HEK293 (cell line): ENCODE measurements around the gene ADCY4.

ENCODE experiments used
- GLI2 ChIP-seq: fragments of 450-650 bp; formaldehyde crosslinking; IDR thresholded peaks from 2 replicates; pipeline ENCODE4; 2017; ENCODE audit warnings: missing biosample characterization, missing genetic modification characterization, low read depth, borderline replicate concordance
- HOXD13 ChIP-seq: sonication (generic); formaldehyde crosslinking; IDR thresholded peaks from 2 replicates; pipeline ENCODE4 v1.8.0; 2022; ENCODE audit warnings: missing genetic modification reagents, borderline replicate concordance
- KLF1 ChIP-seq: fragments of 450-650 bp; formaldehyde crosslinking; IDR thresholded peaks from 2 replicates; pipeline ENCODE4 v1.5.1; 2016; ENCODE audit warnings: missing biosample characterization, missing genetic modification characterization
- KLF10 ChIP-seq: fragments of 450-650 bp; IDR thresholded peaks from 2 replicates; pipeline ENCODE4 v1.5.1; 2018; ENCODE audit warnings: missing biosample characterization, mild to moderate bottlenecking, missing genetic modification characterization
- MEIS1 ChIP-seq: sonication (generic); formaldehyde crosslinking; IDR thresholded peaks from 2 replicates; pipeline ENCODE4 v1.8.1; 2022; ENCODE audit warnings: missing genetic modification reagents, mild to moderate bottlenecking, borderline replicate concordance
- YY1 ChIP-seq: fragments of 450-650 bp; formaldehyde crosslinking; IDR thresholded peaks from 2 replicates; pipeline ENCODE4 v1.5.1; 2018; ENCODE audit warnings: missing biosample characterization, missing genetic modification characterization
- ZBTB20 ChIP-seq: fragments of 450-650 bp; formaldehyde crosslinking; IDR thresholded peaks from 2 replicates; pipeline ENCODE4 v1.5.1; 2016; ENCODE audit warnings: missing biosample characterization, missing genetic modification characterization
- ZBTB26 ChIP-seq: fragments of 450-650 bp; formaldehyde crosslinking; optimal IDR thresholded peaks from 2 replicates; pipeline ENCODE3; 2016; ENCODE audit warnings: missing biosample characterization, mild to moderate bottlenecking, missing genetic modification characterization
- ZBTB8A ChIP-seq: fragments of 450-650 bp; formaldehyde crosslinking; IDR thresholded peaks from 2 replicates; pipeline ENCODE4 v1.5.1; 2016; ENCODE audit warnings: missing biosample characterization, missing genetic modification characterization
- ZIC2 ChIP-seq: fragments of 450-650 bp; formaldehyde crosslinking; IDR thresholded peaks from 2 replicates; pipeline ENCODE4 v1.5.1; 2016; ENCODE audit warnings: missing biosample characterization, missing genetic modification characterization
- ZNF16 ChIP-seq: fragments of 450-650 bp; formaldehyde crosslinking; IDR thresholded peaks from 2 replicates; pipeline ENCODE4 v1.5.1; 2016; ENCODE audit warnings: low read depth, missing biosample characterization, missing genetic modification characterization
- ZNF18 ChIP-seq: fragments of 450-650 bp; formaldehyde crosslinking; IDR thresholded peaks from 2 replicates; pipeline ENCODE4 v1.5.1; 2016; ENCODE audit warnings: missing biosample characterization, missing genetic modification characterization
- ZNF214 ChIP-seq: fragments of 450-650 bp; formaldehyde crosslinking; IDR thresholded peaks from 2 replicates; pipeline ENCODE4 v1.5.1; 2017; ENCODE audit warnings: missing biosample characterization, mild to moderate bottlenecking, missing genetic modification characterization, borderline replicate concordance
- ZNF544 ChIP-seq: fragments of 450-650 bp; formaldehyde crosslinking; IDR thresholded peaks from 2 replicates; pipeline ENCODE4 v1.5.0; 2017; ENCODE audit warnings: missing biosample characterization, missing genetic modification characterization
- ZNF621 ChIP-seq: fragments of 450-650 bp; formaldehyde crosslinking; IDR thresholded peaks from 2 replicates; pipeline ENCODE4 v1.5.1; 2017; ENCODE audit warnings: missing biosample characterization, missing genetic modification characterization
- ZNF701 ChIP-seq: fragments of 450-650 bp; formaldehyde crosslinking; IDR thresholded peaks from 2 replicates; pipeline ENCODE4 v1.5.1; 2016; ENCODE audit warnings: missing biosample characterization, missing genetic modification characterization
- TF ChIP-seq, protein P1 (sequence below): fragments of 450-650 bp; formaldehyde crosslinking; IDR thresholded peaks from 2 replicates; pipeline ENCODE4 v1.5.1; 2016; ENCODE audit warnings: missing biosample characterization, missing genetic modification characterization, borderline replicate concordance
- TF ChIP-seq, protein P2 (sequence below): fragments of 450-650 bp; formaldehyde crosslinking; IDR thresholded peaks from 2 replicates; pipeline ENCODE4 v1.5.0; 2017; ENCODE audit warnings: missing biosample characterization, missing genetic modification characterization, borderline replicate concordance
- TF ChIP-seq, protein P3 (sequence below): fragments of 450-650 bp; formaldehyde crosslinking; IDR thresholded peaks from 2 replicates; pipeline ENCODE4 v1.5.1; 2016; ENCODE audit warnings: missing biosample characterization, missing genetic modification characterization, borderline replicate concordance
- TF ChIP-seq, protein P4 (sequence below): fragments of 450-650 bp; formaldehyde crosslinking; IDR thresholded peaks from 2 replicates; pipeline ENCODE4 v1.5.1; 2017; ENCODE audit warnings: missing biosample characterization, missing genetic modification characterization
- TF ChIP-seq, protein P5 (sequence below): fragments of 450-650 bp; formaldehyde crosslinking; IDR thresholded peaks from 2 replicates; pipeline ENCODE4 v1.5.1; 2016; ENCODE audit warnings: missing biosample characterization, missing genetic modification characterization

Gene ADCY4

DNA sequence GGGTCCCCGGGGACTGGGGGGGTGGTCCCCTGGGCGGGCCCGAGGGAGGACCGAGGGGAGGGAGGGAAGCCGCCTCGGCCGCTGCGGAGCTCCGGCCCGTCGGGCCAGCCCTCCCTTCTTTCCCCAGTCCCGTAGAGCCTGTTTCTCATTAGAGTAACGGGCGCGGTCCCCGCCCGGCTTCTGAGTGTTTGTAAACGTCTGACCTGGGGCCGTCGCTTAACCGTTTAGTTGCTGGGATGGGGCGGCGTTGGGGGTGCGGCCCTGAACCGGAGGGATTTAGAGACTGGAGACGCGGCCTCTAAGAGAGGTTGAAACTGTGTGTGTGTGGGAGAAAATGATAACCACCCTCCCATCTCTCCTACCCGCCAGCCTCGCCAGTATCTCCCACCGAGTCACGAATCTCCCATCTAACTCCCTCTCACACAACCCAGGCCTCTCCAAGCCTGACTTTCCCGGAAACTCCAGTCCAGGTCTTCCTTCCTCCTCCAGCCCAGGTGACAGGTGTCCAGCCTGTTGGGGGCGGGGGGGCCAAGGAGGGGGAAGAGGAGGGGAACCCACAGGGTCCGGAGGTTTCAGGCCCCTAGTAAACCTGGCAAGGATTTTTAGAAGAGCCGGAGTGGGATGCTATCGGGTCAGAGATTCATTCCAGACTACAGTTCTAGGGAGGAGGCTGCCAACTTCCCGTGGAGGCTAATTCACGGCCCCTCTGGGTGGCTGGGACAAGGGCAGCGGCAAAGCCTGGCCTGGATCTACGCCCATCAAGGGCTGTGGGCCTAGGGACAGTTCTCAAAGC is 32.0 kb upstream of the ADCY4 start (continued):
- TF ChIP-seq, protein P1, sequence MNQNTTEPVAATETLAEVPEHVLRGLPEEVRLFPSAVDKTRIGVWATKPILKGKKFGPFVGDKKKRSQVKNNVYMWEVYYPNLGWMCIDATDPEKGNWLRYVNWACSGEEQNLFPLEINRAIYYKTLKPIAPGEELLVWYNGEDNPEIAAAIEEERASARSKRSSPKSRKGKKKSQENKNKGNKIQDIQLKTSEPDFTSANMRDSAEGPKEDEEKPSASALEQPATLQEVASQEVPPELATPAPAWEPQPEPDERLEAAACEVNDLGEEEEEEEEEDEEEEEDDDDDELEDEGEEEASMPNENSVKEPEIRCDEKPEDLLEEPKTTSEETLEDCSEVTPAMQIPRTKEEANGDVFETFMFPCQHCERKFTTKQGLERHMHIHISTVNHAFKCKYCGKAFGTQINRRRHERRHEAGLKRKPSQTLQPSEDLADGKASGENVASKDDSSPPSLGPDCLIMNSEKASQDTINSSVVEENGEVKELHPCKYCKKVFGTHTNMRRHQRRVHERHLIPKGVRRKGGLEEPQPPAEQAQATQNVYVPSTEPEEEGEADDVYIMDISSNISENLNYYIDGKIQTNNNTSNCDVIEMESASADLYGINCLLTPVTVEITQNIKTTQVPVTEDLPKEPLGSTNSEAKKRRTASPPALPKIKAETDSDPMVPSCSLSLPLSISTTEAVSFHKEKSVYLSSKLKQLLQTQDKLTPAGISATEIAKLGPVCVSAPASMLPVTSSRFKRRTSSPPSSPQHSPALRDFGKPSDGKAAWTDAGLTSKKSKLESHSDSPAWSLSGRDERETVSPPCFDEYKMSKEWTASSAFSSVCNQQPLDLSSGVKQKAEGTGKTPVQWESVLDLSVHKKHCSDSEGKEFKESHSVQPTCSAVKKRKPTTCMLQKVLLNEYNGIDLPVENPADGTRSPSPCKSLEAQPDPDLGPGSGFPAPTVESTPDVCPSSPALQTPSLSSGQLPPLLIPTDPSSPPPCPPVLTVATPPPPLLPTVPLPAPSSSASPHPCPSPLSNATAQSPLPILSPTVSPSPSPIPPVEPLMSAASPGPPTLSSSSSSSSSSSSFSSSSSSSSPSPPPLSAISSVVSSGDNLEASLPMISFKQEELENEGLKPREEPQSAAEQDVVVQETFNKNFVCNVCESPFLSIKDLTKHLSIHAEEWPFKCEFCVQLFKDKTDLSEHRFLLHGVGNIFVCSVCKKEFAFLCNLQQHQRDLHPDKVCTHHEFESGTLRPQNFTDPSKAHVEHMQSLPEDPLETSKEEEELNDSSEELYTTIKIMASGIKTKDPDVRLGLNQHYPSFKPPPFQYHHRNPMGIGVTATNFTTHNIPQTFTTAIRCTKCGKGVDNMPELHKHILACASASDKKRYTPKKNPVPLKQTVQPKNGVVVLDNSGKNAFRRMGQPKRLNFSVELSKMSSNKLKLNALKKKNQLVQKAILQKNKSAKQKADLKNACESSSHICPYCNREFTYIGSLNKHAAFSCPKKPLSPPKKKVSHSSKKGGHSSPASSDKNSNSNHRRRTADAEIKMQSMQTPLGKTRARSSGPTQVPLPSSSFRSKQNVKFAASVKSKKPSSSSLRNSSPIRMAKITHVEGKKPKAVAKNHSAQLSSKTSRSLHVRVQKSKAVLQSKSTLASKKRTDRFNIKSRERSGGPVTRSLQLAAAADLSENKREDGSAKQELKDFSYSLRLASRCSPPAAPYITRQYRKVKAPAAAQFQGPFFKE = no peak
- TF ChIP-seq HOXD13 (CRISPR knock-in tag) (no peak), ZBTB20 (tag by site-specific recombination) (peak; percentile 48; the same call in 1 of the 2 replicates), KLF1 (peak; percentile 92), YY1 (tag by site-specific recombination) (no peak), ZBTB26 (tag by site-specific recombination) (peak; percentile 64), ZNF544 (tag by site-specific recombination) (no peak), ZNF621 (no peak), KLF10 (tag by site-specific recombination) (peak; percentile 79), ZNF701 (tag by site-specific recombination) (no peak), ZNF214 (tag by site-specific recombination) (no peak), ZNF18 (tag by site-specific recombination) (no peak), ZBTB8A (tag by site-specific recombination) (peak; percentile 91), ZIC2 (tag by site-specific recombination) (peak; percentile 41), ZNF16 (tag by site-specific recombination) (no peak), GLI2 (tag by site-specific recombination) (no peak; the same call in 1 of the 2 replicates), MEIS1 (no peak)
- TF ChIP-seq, protein P2, sequence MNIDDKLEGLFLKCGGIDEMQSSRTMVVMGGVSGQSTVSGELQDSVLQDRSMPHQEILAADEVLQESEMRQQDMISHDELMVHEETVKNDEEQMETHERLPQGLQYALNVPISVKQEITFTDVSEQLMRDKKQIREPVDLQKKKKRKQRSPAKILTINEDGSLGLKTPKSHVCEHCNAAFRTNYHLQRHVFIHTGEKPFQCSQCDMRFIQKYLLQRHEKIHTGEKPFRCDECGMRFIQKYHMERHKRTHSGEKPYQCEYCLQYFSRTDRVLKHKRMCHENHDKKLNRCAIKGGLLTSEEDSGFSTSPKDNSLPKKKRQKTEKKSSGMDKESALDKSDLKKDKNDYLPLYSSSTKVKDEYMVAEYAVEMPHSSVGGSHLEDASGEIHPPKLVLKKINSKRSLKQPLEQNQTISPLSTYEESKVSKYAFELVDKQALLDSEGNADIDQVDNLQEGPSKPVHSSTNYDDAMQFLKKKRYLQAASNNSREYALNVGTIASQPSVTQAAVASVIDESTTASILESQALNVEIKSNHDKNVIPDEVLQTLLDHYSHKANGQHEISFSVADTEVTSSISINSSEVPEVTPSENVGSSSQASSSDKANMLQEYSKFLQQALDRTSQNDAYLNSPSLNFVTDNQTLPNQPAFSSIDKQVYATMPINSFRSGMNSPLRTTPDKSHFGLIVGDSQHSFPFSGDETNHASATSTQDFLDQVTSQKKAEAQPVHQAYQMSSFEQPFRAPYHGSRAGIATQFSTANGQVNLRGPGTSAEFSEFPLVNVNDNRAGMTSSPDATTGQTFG (tag by site-specific recombination) = no peak
- TF ChIP-seq, protein P3, sequence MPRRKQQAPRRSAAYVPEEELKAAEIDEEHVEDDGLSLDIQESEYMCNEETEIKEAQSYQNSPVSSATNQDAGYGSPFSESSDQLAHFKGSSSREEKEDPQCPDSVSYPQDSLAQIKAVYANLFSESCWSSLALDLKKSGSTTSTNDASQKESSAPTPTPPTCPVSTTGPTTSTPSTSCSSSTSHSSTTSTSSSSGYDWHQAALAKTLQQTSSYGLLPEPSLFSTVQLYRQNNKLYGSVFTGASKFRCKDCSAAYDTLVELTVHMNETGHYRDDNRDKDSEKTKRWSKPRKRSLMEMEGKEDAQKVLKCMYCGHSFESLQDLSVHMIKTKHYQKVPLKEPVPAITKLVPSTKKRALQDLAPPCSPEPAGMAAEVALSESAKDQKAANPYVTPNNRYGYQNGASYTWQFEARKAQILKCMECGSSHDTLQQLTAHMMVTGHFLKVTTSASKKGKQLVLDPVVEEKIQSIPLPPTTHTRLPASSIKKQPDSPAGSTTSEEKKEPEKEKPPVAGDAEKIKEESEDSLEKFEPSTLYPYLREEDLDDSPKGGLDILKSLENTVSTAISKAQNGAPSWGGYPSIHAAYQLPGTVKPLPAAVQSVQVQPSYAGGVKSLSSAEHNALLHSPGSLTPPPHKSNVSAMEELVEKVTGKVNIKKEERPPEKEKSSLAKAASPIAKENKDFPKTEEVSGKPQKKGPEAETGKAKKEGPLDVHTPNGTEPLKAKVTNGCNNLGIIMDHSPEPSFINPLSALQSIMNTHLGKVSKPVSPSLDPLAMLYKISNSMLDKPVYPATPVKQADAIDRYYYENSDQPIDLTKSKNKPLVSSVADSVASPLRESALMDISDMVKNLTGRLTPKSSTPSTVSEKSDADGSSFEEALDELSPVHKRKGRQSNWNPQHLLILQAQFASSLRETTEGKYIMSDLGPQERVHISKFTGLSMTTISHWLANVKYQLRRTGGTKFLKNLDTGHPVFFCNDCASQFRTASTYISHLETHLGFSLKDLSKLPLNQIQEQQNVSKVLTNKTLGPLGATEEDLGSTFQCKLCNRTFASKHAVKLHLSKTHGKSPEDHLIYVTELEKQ (tag by site-specific recombination) = no peak
- TF ChIP-seq, protein P4, sequence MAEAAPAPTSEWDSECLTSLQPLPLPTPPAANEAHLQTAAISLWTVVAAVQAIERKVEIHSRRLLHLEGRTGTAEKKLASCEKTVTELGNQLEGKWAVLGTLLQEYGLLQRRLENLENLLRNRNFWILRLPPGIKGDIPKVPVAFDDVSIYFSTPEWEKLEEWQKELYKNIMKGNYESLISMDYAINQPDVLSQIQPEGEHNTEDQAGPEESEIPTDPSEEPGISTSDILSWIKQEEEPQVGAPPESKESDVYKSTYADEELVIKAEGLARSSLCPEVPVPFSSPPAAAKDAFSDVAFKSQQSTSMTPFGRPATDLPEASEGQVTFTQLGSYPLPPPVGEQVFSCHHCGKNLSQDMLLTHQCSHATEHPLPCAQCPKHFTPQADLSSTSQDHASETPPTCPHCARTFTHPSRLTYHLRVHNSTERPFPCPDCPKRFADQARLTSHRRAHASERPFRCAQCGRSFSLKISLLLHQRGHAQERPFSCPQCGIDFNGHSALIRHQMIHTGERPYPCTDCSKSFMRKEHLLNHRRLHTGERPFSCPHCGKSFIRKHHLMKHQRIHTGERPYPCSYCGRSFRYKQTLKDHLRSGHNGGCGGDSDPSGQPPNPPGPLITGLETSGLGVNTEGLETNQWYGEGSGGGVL (tag by site-specific recombination) = peak; percentile 88
- TF ChIP-seq, protein P5, sequence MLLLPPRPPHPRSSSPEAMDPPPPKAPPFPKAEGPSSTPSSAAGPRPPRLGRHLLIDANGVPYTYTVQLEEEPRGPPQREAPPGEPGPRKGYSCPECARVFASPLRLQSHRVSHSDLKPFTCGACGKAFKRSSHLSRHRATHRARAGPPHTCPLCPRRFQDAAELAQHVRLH (tag by site-specific recombination) = peak; percentile 83
